ENCODE results near the gene COL4A3. TPM values are rescaled to one million over a fixed set of nuclear protein-coding genes. Genes with fewer than 3 reads are reported as not detected.
A peak's percentile ranks its signal among the peaks of the same experiment; 100 is the strongest.

Gene COL4A3
- 1 to 10 TPM in 8 of 9 donors, under 1 TPM in 1; 0.96 to 6.9 (median 1.9) TPM for total RNA-seq
- polyA plus RNA-seq = 1 to 10 TPM in 1 of 2 donors, under 1 TPM in 1; 0.55 to 2.2 TPM
- long read RNA-seq, donor 1, partial matches to known transcripts = 1 of 1 reads
- long read RNA-seq, donor 1, other reads (novel, unspliced or antisense) = 0 of 1 reads
- long read RNA-seq, donor 2, partial matches to known transcripts = 0 of 1 reads
- long read RNA-seq, donor 2, other reads (novel, unspliced or antisense) = 1 of 1 reads
- long read RNA-seq, donor 3, partial matches to known transcripts = 0 of 1 reads
- long read RNA-seq, donor 3, other reads (novel, unspliced or antisense) = 1 of 1 reads

DNA sequence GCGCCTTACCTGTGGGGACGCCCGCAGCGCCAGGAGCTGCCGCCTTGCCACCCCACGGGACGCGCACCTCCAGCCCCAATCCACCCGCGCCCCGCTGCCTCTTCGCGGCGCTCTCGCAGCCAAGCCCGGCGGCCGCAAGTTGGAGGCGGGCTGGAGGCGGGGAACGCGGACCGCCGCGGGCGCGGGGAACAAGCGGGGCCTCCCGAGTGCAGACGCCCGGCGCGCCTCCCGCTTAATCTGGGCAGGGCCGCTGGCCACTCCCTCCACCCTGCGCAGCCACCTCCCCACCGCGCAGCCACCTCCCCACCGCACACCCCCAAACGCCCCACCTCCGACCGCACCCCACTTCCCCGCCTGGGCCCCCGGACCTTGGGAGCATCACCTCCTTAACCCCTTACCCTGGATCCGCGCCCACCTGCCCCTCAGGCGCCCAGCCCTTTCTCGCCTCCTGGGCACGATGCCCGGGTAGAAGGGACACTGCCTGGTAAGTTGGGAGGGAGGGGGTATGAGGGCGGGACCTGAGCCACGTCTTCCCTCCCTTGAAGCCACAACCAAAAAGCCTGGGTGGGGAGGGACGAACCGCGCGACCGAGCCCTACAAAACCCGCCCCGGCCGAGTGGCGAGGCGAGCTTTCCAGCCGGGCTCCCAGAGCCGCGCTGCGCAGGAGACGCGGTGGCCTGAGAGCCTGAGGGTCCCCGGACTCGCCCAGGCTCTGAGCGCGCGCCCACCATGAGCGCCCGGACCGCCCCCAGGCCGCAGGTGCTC, at the start of gene COL4A3, which contains the start of gene COL4A4:
Gene COL4A3 (plus strand): TSS at position 627 of the 765 bp plus-strand sequence. CDS start 103 bp downstream, at position 730.
Gene COL4A4 (minus strand): TSS at position 208 of the 765 bp plus-strand sequence. CDS start 16,722 bp downstream, outside the sequence.
- intact Hi-C loops (cut with DNase I) = loop anchor here in 1 of 10 donors (5.0 kb wide), 1 partner anchor 33 kb away; no protein-coding TSS in a partner anchor
- DNase-seq (peak; percentile 58 to 78 (median 65)), ATAC-seq (peak; percentile 84 to 93 (median 92))
- peak within 1 kb of the TSS; percentile 56 to 85 (median 69) for H3K4me3 ChIP-seq
- WGBS, 4 donors = 1 to 5% (median 1%) methylated on average over 8 to 77 of the region's 77 CpGs
- TF ChIP-seq, protein P1, sequence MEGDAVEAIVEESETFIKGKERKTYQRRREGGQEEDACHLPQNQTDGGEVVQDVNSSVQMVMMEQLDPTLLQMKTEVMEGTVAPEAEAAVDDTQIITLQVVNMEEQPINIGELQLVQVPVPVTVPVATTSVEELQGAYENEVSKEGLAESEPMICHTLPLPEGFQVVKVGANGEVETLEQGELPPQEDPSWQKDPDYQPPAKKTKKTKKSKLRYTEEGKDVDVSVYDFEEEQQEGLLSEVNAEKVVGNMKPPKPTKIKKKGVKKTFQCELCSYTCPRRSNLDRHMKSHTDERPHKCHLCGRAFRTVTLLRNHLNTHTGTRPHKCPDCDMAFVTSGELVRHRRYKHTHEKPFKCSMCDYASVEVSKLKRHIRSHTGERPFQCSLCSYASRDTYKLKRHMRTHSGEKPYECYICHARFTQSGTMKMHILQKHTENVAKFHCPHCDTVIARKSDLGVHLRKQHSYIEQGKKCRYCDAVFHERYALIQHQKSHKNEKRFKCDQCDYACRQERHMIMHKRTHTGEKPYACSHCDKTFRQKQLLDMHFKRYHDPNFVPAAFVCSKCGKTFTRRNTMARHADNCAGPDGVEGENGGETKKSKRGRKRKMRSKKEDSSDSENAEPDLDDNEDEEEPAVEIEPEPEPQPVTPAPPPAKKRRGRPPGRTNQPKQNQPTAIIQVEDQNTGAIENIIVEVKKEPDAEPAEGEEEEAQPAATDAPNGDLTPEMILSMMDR (IDR thresholded peaks at IDR 0.05) = no peak
- TF ChIP-seq POLR2A (IDR thresholded peaks at IDR 0.05) = peak in 1 of 2 donors; percentile 12
- H3K27ac ChIP-seq = peak within 1 kb of the TSS; percentile 41 to 88 (median 76)
- H3K36me3 ChIP-seq = no peaks in the 10 kb centered on the region
- H3K27me3 ChIP-seq = peaks cover 0 to 35% (median 3%) of the 10 kb centered on the region in 9 donors
- peaks cover 0 to 4% (median 0%) of the 10 kb centered on the region in 12 donors for H3K9me3 ChIP-seq
- peaks cover 0 to 19% (median 5%) of the 10 kb centered on the region in 12 donors for H3K4me1 ChIP-seq

- intact Hi-C loops (cut with DNase I) = no loop called here
- Histone ChIP-seq H3K9me3 (no peaks in the 10 kb centered on the region), H3K27ac (no peak overlapping the region), H3K4me3 (no peak overlapping the region), H3K36me3 (peaks cover 0 to 63% (median 0%) of the 10 kb centered on the region in 9 donors), H3K27me3 (no peaks in the 10 kb centered on the region), H3K4me1 (no peaks in the 10 kb centered on the region)
- TF ChIP-seq POLR2A (IDR thresholded peaks at IDR 0.05) = no peak
- TF ChIP-seq, protein P1 (IDR thresholded peaks at IDR 0.05) = no peak
- 68 to 82% (median 80%) methylated on average over 5 of the region's 5 CpGs for WGBS, 4 donors
- DNase-seq (no peak), ATAC-seq (no peak)
Observed at GRCh38 chr2:227115761-227116160, 48.7 kb upstream of the COL4A3 start.

GRCh38 chr2:227117027-227117426, 47.4 kb upstream of the COL4A3 start:
- H3K27me3 ChIP-seq = no peaks in the 10 kb centered on the region
- 79 to 90% (median 82%) methylated on average over 1 of the region's 1 CpG for WGBS, 4 donors
- DNase-seq = no peak
- no peak for ATAC-seq
- H3K36me3 ChIP-seq = peaks cover 0 to 64% (median 0%) of the 10 kb centered on the region in 9 donors
- intact Hi-C loops (cut with DNase I) = no loop called here
- no peaks in the 10 kb centered on the region for H3K9me3 ChIP-seq
- no peaks in the 10 kb centered on the region for H3K4me1 ChIP-seq
- TF ChIP-seq POLR2A (IDR thresholded peaks at IDR 0.05) = no peak
- TF ChIP-seq, protein P1 (IDR thresholded peaks at IDR 0.05) = no peak
- no peak overlapping the region for H3K27ac ChIP-seq
- H3K4me3 ChIP-seq = no peak overlapping the region

DNA sequence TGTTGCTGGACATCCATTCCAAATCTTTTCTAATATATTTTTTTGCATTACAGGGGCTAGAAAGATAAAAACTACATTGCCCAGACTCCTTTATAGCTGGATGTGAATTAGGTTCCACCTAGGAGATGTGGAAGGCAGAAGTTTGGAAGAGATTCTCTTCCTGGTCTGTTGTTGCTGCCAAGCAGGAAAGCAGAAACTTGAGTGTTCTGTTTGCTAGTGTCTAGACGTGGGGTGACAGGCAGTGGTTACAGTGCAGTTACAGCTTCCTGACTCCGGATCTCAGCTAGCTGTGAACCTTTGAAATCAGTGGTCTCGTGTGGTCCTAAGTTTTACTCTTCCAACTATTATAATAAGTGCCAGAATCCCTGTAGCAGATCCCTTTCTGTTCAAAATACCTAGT, 46.6 kb upstream of the COL4A3 start:
- DNase-seq (no peak), ATAC-seq (no peak)
- 18 to 42% (median 25%) methylated on average over 3 of the region's 3 CpGs for WGBS, 4 donors
- Histone ChIP-seq H3K4me3 (no peak overlapping the region), H3K4me1 (no peaks in the 10 kb centered on the region), H3K27me3 (no peaks in the 10 kb centered on the region), H3K27ac (no peak overlapping the region), H3K9me3 (no peaks in the 10 kb centered on the region), H3K36me3 (peaks cover 0 to 64% (median 0%) of the 10 kb centered on the region in 9 donors)
- TF ChIP-seq, protein P1 (IDR thresholded peaks at IDR 0.05) = no peak
- TF ChIP-seq POLR2A (IDR thresholded peaks at IDR 0.05) = no peak
- intact Hi-C loops (cut with DNase I) = no loop called here

All from heart left ventricle (tissue), 16 donors.